Measurements from ENCODE around the gene BHLHE40.

The BHLHE40 gene

GRCh38 chr3:5022187-5022965 lies 43.1 kb downstream of the BHLHE40 start:
- DNase-seq = no peak

DNA sequence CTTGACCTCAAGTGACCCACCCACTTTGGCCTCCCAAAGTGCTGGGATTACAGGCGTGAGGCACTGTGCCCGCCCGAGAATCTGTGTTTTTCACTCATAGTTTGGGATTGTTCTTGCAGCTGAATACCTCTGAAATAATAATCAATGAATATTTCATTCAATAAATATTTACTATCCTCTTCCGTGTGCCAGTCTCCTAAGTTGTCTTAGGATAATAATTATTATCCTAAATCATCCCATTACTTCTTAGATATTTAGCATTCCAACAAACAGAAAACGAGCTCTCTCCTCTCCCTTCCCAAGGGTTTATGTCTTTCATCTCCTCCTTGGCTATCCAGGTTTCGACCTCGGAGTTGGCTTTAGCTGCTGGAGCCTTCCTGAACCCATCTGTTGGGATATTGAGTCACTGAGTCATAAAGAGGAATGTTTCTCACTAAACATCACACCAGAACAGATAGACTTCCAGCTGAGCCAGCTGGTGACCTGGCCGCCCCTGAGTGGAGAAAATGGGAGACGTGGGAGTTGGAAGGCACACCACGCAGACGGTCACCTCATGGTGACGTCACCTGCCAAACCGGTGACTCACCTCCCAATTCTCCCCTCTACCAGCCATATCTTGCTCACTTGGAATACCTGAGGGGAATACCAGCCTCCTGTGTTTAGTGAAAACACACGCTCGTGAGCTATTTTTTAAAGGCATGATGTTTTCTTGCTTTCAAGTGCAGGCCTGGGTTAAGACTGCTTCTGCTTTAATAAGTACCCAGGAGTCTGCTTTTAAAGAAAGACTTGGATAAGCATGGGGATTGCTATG lies 43.9 kb downstream of the BHLHE40 start:
- DNase-seq = no peak

- DNase-seq = no peak
These were observed 44.6 kb downstream of the BHLHE40 start for GRCh38 chr3:5023777-5024346.

DNA sequence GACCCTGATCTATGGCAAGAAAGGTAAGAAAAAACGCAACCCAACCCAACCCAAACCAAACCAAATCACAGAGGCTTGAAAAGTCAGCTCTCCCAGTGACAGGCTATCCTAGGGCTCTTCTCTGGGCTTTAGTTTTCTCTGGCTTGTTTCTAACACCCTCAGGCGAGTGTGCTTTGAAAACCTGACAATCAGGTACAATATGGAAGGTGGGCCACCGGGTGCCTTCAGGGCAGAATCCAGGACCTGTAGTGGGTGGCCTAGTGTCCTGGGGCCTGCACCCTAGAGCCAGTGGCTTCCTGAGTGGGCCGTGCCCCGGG lies 46.8 kb downstream of the BHLHE40 start:
- DNase-seq = no peak

- DNase-seq = no peak
These were observed 50.5 kb downstream of the BHLHE40 start for GRCh38 chr3:5029715-5030114.

DNA sequence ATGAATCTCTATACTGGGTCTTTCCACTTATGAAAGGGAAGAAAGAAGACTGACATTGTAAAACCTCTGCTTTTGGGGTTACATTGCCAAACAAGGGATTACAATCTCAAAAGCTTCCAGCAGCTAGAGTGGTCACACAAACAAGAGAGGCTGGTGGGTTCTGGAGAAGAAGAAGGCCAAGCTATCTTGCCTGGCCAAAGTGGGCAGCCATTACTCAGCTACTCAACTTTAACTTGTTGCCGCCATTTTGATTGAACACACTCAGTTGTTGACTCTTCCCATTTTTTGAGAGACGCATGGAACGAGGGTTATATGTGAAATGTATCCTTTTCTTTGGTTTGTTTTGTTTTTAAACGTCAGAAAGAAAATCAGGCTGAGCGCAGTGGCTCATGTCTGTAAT lies 50.9 kb downstream of the BHLHE40 start:
- no peak for DNase-seq

- DNase-seq = no peak
These were observed 53.6 kb downstream of the BHLHE40 start for GRCh38 chr3:5032844-5033243.
